ENCODE results near the gene SLC33A1.
"Not testable (repeated sequence)": the region's sequence is repeated elsewhere in the genome, so short reads cannot be mapped to it uniquely, and the experiment has no call there.

SLC33A1 gene

GRCh38 chr3:155861476-155862183, 7.4 kb upstream of the SLC33A1 start:
- no peak for DNase-seq

- DNase-seq = not testable (repeated sequence)
These were observed 6.2 kb upstream of the SLC33A1 start for GRCh38 chr3:155860424-155860823.

DNA sequence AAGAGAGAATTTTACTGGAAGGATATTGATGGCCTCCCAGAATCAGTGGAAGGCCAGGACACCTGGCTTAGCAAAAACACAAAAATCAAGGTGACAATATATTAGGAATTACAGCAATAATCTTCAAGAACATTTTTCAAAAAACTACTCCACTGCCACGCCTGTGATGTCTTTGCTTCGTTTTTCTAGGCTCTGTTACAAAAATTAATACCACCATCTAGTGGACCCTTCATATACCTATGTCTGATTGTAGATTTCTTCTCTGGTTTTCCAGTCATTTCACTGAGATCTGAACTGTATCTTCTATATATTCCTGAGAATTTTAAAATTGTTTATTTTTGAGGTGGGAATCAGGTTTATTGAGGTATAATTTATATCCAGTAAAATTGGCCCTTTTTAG, 5.6 kb upstream of the SLC33A1 start:
- peak; percentile 6 for DNase-seq

- peak; percentile 27 for DNase-seq
These were observed 750 bp downstream of the SLC33A1 start for GRCh38 chr3:155853214-155854140.

DNA sequence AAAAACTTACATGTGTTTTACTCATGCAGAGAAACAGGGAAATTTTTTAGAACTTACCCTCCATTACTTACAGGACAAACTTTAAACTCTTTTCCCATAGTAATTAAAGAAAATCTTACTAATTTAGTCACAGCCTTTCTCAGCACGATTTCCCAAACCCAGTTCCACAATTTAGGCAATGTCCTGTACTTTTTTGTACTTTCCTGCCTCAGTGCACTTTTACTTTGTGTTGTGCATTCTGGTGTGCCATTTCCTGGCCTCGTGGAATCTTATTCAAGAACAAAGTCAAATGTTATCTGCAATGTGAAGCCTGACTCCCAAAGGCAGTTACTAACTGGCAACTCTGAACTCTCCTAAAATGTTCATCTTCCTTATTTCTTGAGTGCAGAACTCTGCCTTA, 1.9 kb downstream of the SLC33A1 start:
- no peak for DNase-seq

- not testable (repeated sequence) for DNase-seq
These were observed 4.8 kb downstream of the SLC33A1 start for GRCh38 chr3:155849404-155849803.

DNA sequence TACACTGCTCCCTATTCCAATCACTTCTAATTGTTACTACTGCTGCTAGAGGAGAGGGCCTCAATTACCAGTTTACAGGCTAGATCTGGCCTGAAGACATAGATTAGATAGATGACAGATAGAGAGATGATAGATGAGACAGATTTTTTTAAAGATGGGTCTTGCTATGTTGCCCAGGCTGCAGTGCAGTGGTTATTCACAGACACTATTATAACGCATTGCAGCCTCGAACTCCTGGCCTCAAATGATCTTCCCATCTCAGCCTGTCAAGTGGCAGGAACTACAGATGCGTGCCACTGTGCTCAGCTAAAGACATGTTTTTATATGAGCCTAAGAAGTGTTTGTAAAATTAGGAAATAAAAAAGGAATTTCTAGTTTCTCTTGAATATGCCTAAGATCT, 6.2 kb downstream of the SLC33A1 start:
- no peak for DNase-seq

- DNase-seq = no peak
These were observed 8.1 kb downstream of the SLC33A1 start for GRCh38 chr3:155846119-155846518.

DNA sequence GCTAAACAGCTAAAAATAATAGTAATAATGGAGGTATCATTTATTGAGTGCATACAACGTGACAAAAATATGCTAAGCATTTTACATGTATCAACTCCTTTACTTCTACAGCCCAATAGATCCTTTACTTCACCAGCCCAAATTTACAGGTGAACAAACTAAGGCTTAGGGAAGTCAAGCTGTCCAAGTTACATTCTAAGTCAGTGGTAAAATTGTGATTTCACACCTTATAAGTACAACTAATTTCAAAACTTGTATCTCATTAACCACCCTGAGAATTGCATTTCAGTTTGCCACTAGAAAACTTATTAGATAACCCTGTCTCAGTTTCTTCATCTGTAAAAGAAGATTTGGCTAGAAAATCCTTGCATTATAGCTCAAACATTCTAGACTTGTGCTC, 10.7 kb downstream of the SLC33A1 start:
- DNase-seq = no peak

DNA sequence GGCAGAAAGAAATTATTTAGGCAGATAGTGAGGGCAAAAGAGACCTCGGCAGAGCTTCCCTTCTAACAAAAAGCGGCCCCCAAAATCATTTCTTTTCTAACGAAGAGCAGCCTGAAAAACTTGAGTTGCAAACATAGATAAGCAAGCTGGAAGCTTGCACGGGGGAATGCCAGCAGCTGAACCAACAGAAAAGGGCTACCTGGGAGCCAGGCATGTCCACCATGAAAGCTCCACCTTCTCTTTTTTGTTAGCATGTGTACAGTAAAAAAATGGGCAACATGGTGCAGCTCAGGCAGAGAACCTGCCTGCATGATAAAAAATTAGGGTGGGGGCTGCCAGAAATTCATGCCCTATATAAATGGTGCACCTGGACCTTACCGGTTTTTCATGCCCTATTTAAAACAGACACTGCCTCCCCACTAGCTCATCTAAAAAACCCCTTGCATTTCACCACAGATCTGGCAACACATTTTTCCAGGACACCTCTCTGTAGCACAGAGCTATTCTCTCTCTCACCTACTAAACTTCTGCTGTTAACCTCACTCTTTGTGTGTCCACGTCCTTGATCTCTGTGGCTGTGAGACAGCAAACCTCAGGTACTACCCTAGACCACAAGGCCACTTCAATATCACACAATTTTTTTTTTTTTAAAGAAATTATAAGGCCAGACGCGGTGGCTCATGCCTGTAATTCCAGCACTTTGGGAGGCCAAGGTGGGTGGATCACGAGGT, 18.7 kb downstream of the SLC33A1 start:
- DNase-seq = no peak

DNA sequence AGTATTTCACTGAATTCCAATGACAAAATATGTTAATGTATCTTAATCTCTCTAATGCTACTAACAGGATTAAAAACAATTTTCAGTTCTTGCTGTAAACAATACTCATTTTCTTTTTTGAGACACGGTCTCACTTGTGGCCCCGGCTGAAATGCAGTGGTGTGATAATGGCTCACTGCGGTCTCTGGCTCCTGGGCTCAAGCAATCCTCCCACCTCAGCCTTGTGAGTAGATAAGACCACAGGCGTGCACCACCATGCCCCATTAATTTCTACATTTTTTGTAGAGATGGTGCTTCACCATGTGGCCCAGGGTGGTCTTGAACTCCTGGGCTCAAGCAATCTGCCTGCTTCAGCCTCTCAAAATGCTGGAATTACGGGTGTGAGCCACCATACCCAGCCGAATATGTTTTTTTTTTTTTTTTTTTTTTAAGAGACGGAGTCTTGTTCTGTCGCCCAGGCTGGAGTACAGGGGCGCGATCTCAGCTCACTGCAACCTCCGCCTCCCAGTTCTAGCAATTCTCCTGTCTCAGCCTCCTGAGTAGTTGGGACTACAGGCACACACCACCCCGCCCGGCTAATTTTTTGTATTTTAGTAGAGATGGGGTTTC, 25.6 kb downstream of the SLC33A1 start:
- DNase-seq = not testable (repeated sequence)

- DNase-seq = no peak
These were observed 39.1 kb downstream of the SLC33A1 start for GRCh38 chr3:155815030-155815545.

DNA sequence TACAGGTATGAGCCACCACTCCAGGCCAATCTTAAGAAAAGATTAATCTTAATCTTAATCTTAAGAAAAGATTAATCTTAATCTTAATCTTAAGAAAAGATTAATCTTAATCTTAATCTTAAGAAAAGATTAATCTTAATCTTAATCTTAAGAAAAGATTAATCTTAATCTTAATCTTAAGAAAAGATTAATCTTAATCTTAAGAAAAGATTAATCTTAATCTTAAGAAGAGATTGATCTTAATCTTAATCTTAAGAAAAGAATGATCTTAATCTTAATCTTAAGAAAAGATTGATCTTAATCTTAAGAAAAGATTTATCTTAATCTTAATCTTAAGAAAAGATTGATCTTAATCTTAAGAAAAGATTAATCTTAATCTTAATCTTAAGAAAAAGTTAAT, 41.0 kb downstream of the SLC33A1 start:
- not testable (repeated sequence) for DNase-seq

DNA sequence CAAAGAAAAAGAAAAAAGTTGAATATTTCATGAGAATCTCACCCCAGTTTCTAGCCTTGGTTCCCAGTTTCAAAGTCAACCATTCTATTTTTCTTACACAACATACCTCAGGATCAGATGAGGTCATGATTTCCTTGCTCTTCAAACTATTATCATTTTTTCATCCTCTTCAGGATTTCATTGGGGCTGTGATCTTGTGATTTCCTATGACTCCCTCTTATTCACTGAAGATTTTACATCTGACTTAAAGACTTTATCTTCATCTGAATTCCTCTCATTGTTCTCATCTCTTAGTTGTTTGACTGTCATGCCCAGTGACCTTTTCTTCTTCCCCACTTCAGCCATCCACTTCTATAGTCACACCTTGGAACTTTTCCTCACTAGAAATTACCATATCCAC, 45.0 kb downstream of the SLC33A1 start:
- DNase-seq = peak; percentile 39

- DNase-seq = no peak
These were observed 46.4 kb downstream of the SLC33A1 start for GRCh38 chr3:155807823-155808222.

- DNase-seq = peak; percentile 52
These were observed 48.2 kb downstream of the SLC33A1 start, which contains the start of gene C3orf33 for GRCh38 chr3:155805802-155806618. C3orf33 (minus strand) TSS chr3:155806278; CDS start chr3:155806252, 26 bp downstream.

DNA sequence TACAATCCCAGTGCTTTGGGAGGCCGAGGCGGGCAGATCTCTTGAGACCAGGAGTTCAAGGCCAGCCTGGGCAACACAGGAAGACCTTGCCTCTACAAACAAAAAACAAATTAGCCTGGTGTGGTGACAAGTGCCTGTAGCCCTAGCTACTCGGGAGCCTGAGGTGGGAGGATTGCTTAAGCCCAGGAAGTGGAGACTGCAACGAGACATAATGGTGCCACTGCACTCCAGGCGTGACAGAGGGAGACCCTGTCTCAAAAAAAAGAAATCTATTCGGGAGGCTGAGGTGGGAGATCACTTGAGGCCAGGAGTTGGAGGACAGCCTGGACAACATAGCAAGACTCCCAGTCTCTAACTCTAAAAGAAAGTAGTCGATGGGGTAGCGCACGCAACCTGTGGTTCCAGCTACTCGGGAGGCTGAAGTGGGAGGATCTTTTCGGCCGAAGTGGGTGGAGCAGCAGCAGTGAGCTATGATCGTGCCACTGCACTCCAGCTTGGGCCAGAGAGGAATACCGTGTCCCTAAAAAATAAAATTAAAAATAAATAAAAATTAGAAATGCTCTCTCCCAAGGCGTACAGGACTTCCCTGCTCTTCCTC, 48.9 kb downstream of the SLC33A1 start:
- no peak for DNase-seq

- no peak for DNase-seq
These were observed 49.9 kb downstream of the SLC33A1 start for GRCh38 chr3:155804323-155804722.

DNA sequence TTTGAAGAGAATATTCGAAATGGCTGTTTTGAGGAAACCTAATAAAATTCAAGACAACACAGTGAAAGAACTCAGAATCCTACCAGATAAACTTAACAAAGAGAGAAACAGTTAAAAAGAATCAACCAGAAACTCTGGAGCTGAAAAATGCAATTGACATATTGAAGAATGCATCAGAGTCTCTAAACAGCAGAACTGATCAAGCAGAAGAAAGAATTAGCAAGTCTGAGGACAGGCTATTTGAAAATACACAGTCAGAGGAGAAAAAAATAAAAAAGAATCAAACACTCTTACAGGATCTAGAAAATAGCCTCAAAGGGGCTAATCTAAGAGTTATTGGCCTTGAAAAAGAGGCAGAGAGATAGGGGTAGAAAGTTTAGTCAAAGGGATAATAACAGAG, 61.7 kb downstream of the SLC33A1 start:
- DNase-seq = no peak

DNA sequence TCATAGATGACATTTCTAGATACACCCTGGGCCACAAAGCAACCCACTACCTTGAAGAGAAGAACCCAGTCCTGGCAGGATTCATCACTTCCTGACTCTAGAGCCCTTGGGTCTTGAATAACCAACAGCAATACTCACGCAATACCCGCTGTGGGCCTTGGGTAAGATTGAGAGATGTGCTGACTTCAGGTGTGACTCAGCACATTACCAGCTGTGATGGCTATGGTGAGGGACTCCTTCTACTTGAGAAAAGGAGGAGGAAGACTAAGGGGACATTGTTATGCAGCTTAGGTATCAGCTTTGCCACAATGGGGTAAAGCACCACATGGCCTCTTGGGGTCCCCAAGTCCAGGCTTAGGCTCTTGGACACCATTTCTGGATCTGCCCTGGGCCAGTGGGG, 63.0 kb downstream of the SLC33A1 start:
- DNase-seq = peak; percentile 21
